Esophagus muscularis mucosa (tissue), 4 donors: ENCODE data around the gene UBE2M. TPM values are rescaled to one million over a fixed set of nuclear protein-coding genes. Genes with fewer than 3 reads are reported as not detected.

Experiments
- DNase-seq: peaks from one replicate; pipeline ENCODE4 v3.0.0-alpha.2; 2017; ENCODE audit errors: extremely low spot score
- H3K27ac ChIP-seq, 4 donors: fragments of 200-600 bp; sonication (generic); replicated peaks in 1 of 4; 1 replicate in 3 of 4; 2 replicates in 1 of 4; pipeline ENCODE4 v1.5.1; 2016 to 2019; ENCODE audit warnings: mild to moderate bottlenecking in 1 of 4
- H3K27me3 ChIP-seq, 4 donors: fragments of 200-600 bp; sonication (generic); one replicate each; pipeline versions ENCODE4 v1.5.1 to v1.6.0; 2016 to 2019
- H3K36me3 ChIP-seq, 4 donors: fragments of 200-600 bp; sonication (generic); one replicate each; pipeline ENCODE4 v1.5.1; 2016 to 2019
- H3K4me1 ChIP-seq, 4 donors: fragments of 200-600 bp; sonication (generic); one replicate each; pipeline ENCODE4 v1.5.1; 2016 to 2019
- H3K4me3 ChIP-seq, 4 donors: fragments of 200-600 bp; sonication (generic); 1 replicate in 2 of 4; 2 replicates in 2 of 4; pipeline ENCODE4 v1.5.1; 2016 to 2019; ENCODE audit warnings: mild to moderate bottlenecking in 4 of 4, moderate library complexity in 1 of 4
- H3K9me3 ChIP-seq, 4 donors: fragments of 200-600 bp; sonication (generic); 1 replicate in 3 of 4; 2 replicates in 1 of 4; pipeline ENCODE4 v1.5.1; 2016 to 2019
- CTCF ChIP-seq, 3 experiments: fragments of 200-600 bp in 2 of 3; fragments of 450-650 bp in 1 of 3; sonication (generic) in 2 of 3; IDR thresholded peaks; one replicate each; pipeline ENCODE4 v1.5.1; 2017 to 2019; ENCODE audit warnings: antibody characterized with exemption in 3 of 3, mild to moderate bottlenecking in 2 of 3, moderate library complexity in 1 of 3
- EP300 ChIP-seq: sonication (generic); formaldehyde crosslinking; IDR thresholded peaks from one replicate; pipeline ENCODE4 v1.6.1; 2017; ENCODE audit warnings: antibody characterized with exemption
- POLR2A ChIP-seq: fragments of 450-650 bp; IDR thresholded peaks from one replicate; pipeline ENCODE4 v1.6.1; 2017; ENCODE audit warnings: antibody characterized with exemption, moderate library complexity, mild to moderate bottlenecking, low read depth
- POLR2AphosphoS5 ChIP-seq, 2 donors: sonication (generic); formaldehyde crosslinking; IDR thresholded peaks; one replicate each; pipeline ENCODE4 v1.6.1; 2017; ENCODE audit warnings: antibody characterized with exemption in 2 of 2
- WGBS: methylation state at CpG from one replicate; pipeline ENCODE4 v1.1.5; 2018; 5-methylcytosine and 5-hydroxymethylcytosine counted together
- intact Hi-C: fragments of 100-400 bp; cut with DNase I; formaldehyde crosslinking; loops from one replicate; pipeline ENCODE4 v1.15.1; 2023
- total RNA-seq, 4 donors: library from RNA; depleted of rRNA; stranded (reverse); fragments of >200 nt; gene quantifications; one replicate each; pipeline versions ENCODE4 v1.1.0 to v1.2.1, GENCODE V29; 2016

Gene UBE2M
- total RNA-seq, 4 donors from 2014 or later = 36.1 to 54.9 (median 45.8) TPM

- H3K9me3 ChIP-seq = no peaks in the 10 kb centered on the region
- no peak for TF ChIP-seq EP300
- no peak for TF ChIP-seq POLR2AphosphoS5 (IDR thresholded peaks at IDR 0.05)
- TF ChIP-seq POLR2A = no peak
- TF ChIP-seq CTCF (IDR thresholded peaks at IDR 0.05) = no peak
- DNase-seq = no peak
- peak overlapping the region; percentile 25 to 53 (median 36) for H3K4me3 ChIP-seq
- peaks cover 0 to 50% (median 13%) of the 10 kb centered on the region in 4 donors for H3K27me3 ChIP-seq
- intact Hi-C loops = no loop called here
- peak overlapping the region in 1 of 4 donors; percentile 10 for H3K27ac ChIP-seq
- H3K36me3 ChIP-seq = no peaks in the 10 kb centered on the region
- peaks cover 12 to 15% (median 13%) of the 10 kb centered on the region in 4 donors for H3K4me1 ChIP-seq
- WGBS = 6% methylated on average over 24 of the region's 55 CpGs
Observed at GRCh38 chr19:58538257-58539168, 19.9 kb downstream of the UBE2M start.

- H3K36me3 ChIP-seq = no peaks in the 10 kb centered on the region
- H3K27ac ChIP-seq = no peak overlapping the region
- H3K27me3 ChIP-seq = peaks cover 0 to 51% (median 13%) of the 10 kb centered on the region in 4 donors
- H3K4me1 ChIP-seq = peaks cover 6 to 8% (median 8%) of the 10 kb centered on the region in 4 donors
- no peak for TF ChIP-seq CTCF (IDR thresholded peaks at IDR 0.05)
- TF ChIP-seq POLR2AphosphoS5 (IDR thresholded peaks at IDR 0.05) = no peak
- TF ChIP-seq EP300 = no peak
- no peak for TF ChIP-seq POLR2A
- no peak overlapping the region for H3K4me3 ChIP-seq
- no peak for DNase-seq
- H3K9me3 ChIP-seq = no peaks in the 10 kb centered on the region
- 79% methylated on average over 8 of the region's 8 CpGs for WGBS
- intact Hi-C loops = no loop called here
Observed at GRCh38 chr19:58536852-58537798, 21.3 kb downstream of the UBE2M start.

GRCh38 chr19:58535857-58536256 is 22.6 kb downstream of the UBE2M start:
- intact Hi-C loops = no loop called here
- H3K4me1 ChIP-seq = peaks cover 6 to 8% (median 8%) of the 10 kb centered on the region in 4 donors
- no peak overlapping the region for H3K27ac ChIP-seq
- H3K9me3 ChIP-seq = no peaks in the 10 kb centered on the region
- TF ChIP-seq CTCF (IDR thresholded peaks at IDR 0.05) (no peak), EP300 (no peak), POLR2AphosphoS5 (IDR thresholded peaks at IDR 0.05) (no peak), POLR2A (no peak)
- H3K4me3 ChIP-seq = no peak overlapping the region
- H3K27me3 ChIP-seq = peaks cover 0 to 62% (median 13%) of the 10 kb centered on the region in 4 donors
- 92% methylated on average over 3 of the region's 3 CpGs for WGBS
- H3K36me3 ChIP-seq = no peaks in the 10 kb centered on the region
- DNase-seq = no peak

GRCh38 chr19:58531034-58531840 is 27.2 kb downstream of the UBE2M start:
- no peak for DNase-seq
- intact Hi-C loops = no loop called here
- H3K27ac ChIP-seq = no peak overlapping the region
- H3K27me3 ChIP-seq = peaks cover 0 to 28% (median 0%) of the 10 kb centered on the region in 4 donors
- WGBS = 77% methylated on average over 10 of the region's 10 CpGs
- H3K4me3 ChIP-seq = no peak overlapping the region
- H3K9me3 ChIP-seq = no peaks in the 10 kb centered on the region
- no peaks in the 10 kb centered on the region for H3K36me3 ChIP-seq
- H3K4me1 ChIP-seq = no peaks in the 10 kb centered on the region
- no peak for TF ChIP-seq POLR2A
- no peak for TF ChIP-seq EP300
- no peak for TF ChIP-seq POLR2AphosphoS5 (IDR thresholded peaks at IDR 0.05)
- no peak for TF ChIP-seq CTCF (IDR thresholded peaks at IDR 0.05)
